T-helper 17 cell (primary cell): ENCODE data around the gene MSI2. TPM values are rescaled to one million over a fixed set of nuclear protein-coding genes. Genes with fewer than 3 reads are reported as not detected.

Experiments used
- ATAC-seq: fragments of 150-1000 bp; cut with Tn5 transposase; 2 replicates; pipeline ENCODE4 v1.10.0; 2021; ENCODE audit warnings: mild to moderate bottlenecking, moderate library complexity
- DNase-seq, 3 donors: peaks; one replicate each; pipeline versions ENCODE4 v3.0.0 to v3.0.0-alpha.2; 2020 to 2021
- H3K9me3 ChIP-seq: one replicate; pipeline ENCODE4 v1.7.0; 2013; ENCODE audit warnings: low read length, mild to moderate bottlenecking; ENCODE audit not compliant: control insufficient read depth, poor library complexity, severe bottlenecking
- H3K27ac Mint-ChIP-seq: one replicate; pipeline ENCODE4 v1.8.0; 2022; ENCODE audit warnings: mild to moderate bottlenecking, moderate library complexity, mixed read lengths
- H3K27me3 Mint-ChIP-seq: one replicate; pipeline ENCODE4 v1.8.0; 2022; ENCODE audit warnings: mixed read lengths
- H3K36me3 Mint-ChIP-seq: one replicate; pipeline ENCODE4 v1.8.0; 2022; ENCODE audit warnings: low read depth, mixed read lengths
- H3K4me1 Mint-ChIP-seq: one replicate; pipeline ENCODE4 v1.8.0; 2022; ENCODE audit warnings: mild to moderate bottlenecking, mixed read lengths
- H3K4me3 Mint-ChIP-seq: one replicate; pipeline ENCODE4 v1.8.0; 2022; ENCODE audit warnings: mild to moderate bottlenecking, moderate library complexity, mixed read lengths
- total RNA-seq, 4 donors: library from RNA in 2 of 4; stranded (reverse) in 2 of 4; gene quantifications; one replicate each; pipeline ENCODE4 v1.2.3 and lab custom pipeline; 2022 to 2026

Gene MSI2
- total RNA-seq, 2 donors from 2014 or later, result 148 to 151 TPM

GRCh38 chr17:57513569-57513968 is 257.2 kb downstream of the MSI2 start:
- ATAC-seq (no peak), DNase-seq (no peak)
- no peaks in the 10 kb centered on the region for H3K36me3 Mint-ChIP-seq
- no peak overlapping the region for H3K4me3 Mint-ChIP-seq
- peaks cover 27% of the 10 kb centered on the region for H3K4me1 Mint-ChIP-seq
- no peaks in the 10 kb centered on the region for H3K9me3 ChIP-seq
- H3K27ac Mint-ChIP-seq, result no peak overlapping the region
- H3K27me3 Mint-ChIP-seq, result no peaks in the 10 kb centered on the region

DNA sequence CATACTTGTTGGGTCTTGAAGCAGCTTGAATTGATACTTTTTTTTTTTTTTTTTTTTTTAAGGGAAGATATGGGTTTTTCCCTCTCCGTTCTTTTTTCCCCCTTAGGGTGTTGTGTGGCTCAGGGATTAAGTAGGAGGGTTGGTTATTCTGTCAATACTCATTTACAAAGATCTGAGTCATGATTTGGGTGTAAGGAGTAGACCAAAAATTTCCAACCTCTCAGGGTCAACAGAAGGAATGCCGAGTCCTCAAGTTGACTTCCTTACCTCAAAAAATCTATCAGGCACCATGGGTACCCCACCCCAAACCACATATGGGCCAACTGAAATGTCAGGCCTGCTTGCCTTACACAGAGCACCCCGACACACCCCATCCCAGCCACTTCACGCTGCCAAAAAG is 258.3 kb downstream of the MSI2 start:
- Mint-ChIP-seq H3K4me1 (peaks cover 24% of the 10 kb centered on the region), H3K27ac (no peak overlapping the region), H3K36me3 (no peaks in the 10 kb centered on the region), H3K4me3 (no peak overlapping the region), H3K27me3 (no peaks in the 10 kb centered on the region)
- H3K9me3 ChIP-seq, result no peaks in the 10 kb centered on the region
- DNase-seq (no peak), ATAC-seq (no peak)

DNA sequence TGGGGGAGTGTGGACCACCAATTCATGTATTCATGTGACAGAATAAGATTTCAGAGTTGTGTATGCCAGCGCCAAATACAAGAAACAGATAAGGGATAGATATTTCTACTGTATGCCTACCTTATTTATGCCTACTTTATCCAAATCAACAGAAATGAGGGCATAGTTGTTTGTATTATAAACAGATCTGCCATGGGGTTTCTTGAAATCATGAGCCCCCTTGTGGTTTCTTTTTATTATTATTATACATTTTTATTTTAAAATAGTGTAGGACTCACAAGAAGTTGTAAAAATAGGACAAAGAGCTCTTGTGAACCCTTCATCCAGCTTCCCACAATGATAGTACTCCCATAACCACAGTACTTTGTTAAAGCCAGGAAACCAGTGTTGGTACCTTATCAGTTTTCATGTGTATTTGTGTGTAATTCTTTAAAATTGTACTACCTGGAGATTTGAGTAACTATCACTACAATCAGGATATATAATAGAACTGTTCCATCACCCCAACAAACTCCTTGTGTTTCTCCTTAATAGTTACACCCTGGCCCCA is 259.4 kb downstream of the MSI2 start:
- Mint-ChIP-seq H3K27me3 (no peaks in the 10 kb centered on the region), H3K27ac (no peak overlapping the region)
- ATAC-seq, result no peak

DNA sequence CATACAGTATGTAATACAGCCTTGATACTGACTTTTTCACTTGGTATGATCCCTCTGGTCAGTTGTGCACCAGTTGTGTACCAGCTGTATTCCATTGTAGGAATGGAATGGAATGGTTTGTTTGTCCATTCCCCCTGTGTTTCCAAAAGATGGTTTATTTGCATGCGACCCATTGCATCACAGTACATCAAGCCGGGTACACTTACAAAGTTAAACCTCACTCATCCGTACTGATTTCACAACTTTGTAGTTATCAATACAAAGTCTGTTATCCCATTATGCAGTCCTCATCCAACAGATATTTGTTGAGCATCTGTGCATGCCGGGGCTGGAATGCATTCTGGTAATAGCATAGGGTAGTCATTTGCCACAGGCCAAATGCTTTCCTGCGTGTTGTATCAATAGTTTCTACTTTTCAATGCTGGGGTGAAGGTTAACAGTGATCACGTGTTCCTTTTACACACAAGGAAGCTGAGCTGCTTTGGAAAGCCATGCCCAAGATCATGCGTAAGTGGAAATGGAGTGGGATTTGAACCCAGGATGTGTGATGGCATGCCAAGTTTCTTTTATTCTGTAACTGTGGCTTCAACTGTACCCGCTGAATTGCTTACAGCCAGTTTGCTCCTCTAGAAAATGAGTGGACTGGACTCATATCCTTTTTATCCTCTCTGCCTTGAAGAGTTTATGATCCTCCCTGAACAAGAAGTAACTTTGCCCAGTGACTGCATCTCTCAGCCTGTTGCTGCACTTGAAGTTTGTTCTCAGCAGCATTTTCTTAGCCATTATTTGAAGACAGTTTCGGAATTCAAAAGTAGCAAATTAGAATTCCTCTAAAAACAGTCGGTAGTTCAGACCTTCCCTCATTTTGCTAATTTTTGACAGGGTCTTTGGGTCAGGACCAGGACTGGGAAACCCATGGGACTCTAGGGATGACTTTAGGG is 260.2 kb downstream of the MSI2 start:
- no peaks in the 10 kb centered on the region for H3K9me3 ChIP-seq
- ATAC-seq (no peak), DNase-seq (no peak)
- Mint-ChIP-seq H3K4me3 (no peak overlapping the region), H3K4me1 (peaks cover 17% of the 10 kb centered on the region), H3K27me3 (no peaks in the 10 kb centered on the region), H3K36me3 (no peaks in the 10 kb centered on the region), H3K27ac (no peak overlapping the region)

More for the DNA sequence above, 259.4 kb downstream of the MSI2 start:
- Mint-ChIP-seq H3K4me1 (peaks cover 21% of the 10 kb centered on the region), H3K4me3 (no peak overlapping the region), H3K36me3 (no peaks in the 10 kb centered on the region)
- no peaks in the 10 kb centered on the region for H3K9me3 ChIP-seq
- no peak for DNase-seq

GRCh38 chr17:57517273-57517631 is 260.9 kb downstream of the MSI2 start:
- ATAC-seq, result no peak

DNA sequence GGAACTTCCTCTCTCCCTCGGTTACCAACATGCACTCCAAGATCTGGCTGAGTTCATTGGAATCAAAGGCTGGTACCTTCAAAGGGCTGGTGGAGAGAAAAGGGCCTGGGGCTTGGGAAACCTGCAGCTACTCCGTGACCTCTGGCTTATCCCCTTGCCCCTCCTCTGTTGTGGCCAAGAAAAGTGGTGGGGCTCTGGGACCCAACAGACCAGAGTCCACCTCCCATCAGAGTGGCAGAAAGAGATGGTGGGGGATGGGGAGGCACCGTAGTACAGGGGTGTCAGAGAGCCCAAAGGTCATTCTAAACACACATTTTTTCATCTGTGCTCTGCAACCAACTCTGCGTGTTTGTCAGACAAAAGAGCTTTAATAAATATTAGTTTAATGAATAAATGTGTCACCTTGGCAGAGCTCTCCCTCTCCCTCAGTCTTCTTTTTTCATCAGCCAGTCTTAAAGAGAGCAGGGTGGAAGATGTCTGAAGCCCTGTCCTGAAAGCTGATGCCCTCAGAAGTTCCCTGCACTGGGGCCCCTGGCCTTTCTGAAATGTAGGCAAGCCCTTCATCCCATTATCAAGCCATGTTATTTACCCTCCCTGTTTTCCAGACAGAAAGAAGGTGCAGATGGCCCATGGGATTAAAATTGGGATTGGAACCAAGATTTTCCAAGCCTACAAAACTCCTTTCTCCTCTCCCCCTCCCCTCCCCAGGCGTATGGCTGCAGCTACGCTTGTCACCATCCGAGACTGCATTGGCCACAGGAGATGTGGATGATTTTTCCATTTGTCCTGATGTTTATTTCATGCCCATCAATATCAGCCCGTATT is 261.5 kb downstream of the MSI2 start:
- no peaks in the 10 kb centered on the region for H3K9me3 ChIP-seq
- H3K27me3 Mint-ChIP-seq, result no peaks in the 10 kb centered on the region
- no peak overlapping the region for H3K27ac Mint-ChIP-seq
- DNase-seq, result no peak
- H3K4me3 Mint-ChIP-seq, result no peak overlapping the region
- ATAC-seq, result no peak
- peaks cover 16% of the 10 kb centered on the region for H3K4me1 Mint-ChIP-seq
- no peaks in the 10 kb centered on the region for H3K36me3 Mint-ChIP-seq

More at GRCh38 chr17:57517273-57517631, 260.9 kb downstream of the MSI2 start:
- no peak for DNase-seq
- H3K27me3 Mint-ChIP-seq, result no peaks in the 10 kb centered on the region
- H3K4me1 Mint-ChIP-seq, result peaks cover 17% of the 10 kb centered on the region
- no peaks in the 10 kb centered on the region for H3K36me3 Mint-ChIP-seq
- no peak overlapping the region for H3K4me3 Mint-ChIP-seq
- H3K27ac Mint-ChIP-seq, result no peak overlapping the region
- H3K9me3 ChIP-seq, result no peaks in the 10 kb centered on the region

DNA sequence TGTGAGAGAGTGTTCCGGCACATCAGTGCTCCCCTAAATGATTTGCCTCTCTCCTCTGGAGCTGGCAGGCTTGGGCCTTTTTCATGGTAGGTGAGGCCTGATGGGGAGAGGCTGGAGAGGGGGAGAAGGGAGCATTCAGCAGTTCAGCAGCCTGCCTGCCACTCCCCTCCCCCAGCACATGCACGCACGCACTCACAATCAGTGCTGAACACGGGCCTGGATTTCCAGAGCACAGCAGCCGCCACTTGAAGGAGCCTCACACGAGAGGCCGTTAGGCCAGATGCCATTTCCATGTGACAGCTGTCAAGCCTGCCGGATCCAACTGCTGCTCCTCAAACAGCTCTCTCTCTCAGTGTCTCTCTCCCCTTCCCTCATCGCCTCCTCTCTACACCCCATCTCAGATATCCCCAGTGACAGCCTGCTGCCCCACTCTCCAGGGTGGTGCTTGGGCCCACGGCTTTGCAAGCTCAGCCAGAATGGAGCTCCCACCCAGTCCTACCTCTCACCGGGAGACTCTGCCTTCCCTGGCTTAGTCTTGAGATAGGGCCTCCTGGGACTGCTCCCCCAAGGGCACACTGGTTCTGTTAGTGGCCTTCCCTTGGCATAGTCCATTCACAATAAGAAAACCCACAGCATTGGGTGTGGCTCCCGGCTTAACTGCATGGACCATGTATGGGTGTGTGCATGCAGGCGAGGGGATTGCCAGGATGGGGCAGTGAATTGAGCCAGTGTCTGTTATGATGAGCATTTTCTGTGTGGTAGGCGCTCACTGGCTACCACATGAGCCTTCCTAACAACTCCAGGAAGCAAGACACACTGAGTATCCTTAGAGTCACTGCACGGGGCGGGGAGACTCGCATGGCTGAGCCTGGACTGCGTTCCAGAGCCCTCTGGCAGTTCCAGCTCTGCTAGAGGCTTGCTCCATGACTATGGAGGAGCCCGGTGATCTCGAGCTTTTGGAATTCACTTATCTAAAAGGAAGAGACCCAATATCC is 262.6 kb downstream of the MSI2 start:
- Mint-ChIP-seq H3K36me3 (no peaks in the 10 kb centered on the region), H3K27ac (no peak overlapping the region), H3K4me3 (no peak overlapping the region), H3K27me3 (no peaks in the 10 kb centered on the region), H3K4me1 (peaks cover 19% of the 10 kb centered on the region)
- H3K9me3 ChIP-seq, result no peaks in the 10 kb centered on the region
- ATAC-seq, result no peak
- DNase-seq, result no peak

- no peak overlapping the region for H3K27ac Mint-ChIP-seq
- H3K4me1 Mint-ChIP-seq, result peaks cover 22% of the 10 kb centered on the region
These were observed 263.5 kb downstream of the MSI2 start for GRCh38 chr17:57519800-57520199.

DNA sequence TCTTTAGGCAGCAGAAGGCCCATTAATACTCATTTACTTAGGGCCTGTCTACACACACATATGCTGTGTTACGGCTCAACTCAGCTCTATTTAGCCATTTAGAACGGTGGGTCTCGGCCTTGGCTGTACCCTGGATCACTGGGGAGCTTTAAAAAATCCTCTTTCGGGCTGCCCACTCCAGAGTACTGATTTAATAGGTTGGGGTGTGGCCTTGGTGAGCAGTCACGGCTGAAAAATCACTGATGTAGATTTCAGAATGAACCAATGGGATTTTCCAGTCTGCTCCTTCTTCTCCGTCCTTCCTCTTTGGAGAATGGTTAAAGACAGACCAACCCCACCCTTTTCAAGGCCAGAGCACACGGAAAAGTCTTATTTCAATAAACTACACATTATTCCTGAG is 265.3 kb downstream of the MSI2 start:
- ATAC-seq (no peak), DNase-seq (no peak)
- H3K4me1 Mint-ChIP-seq, result peaks cover 22% of the 10 kb centered on the region
- H3K9me3 ChIP-seq, result no peaks in the 10 kb centered on the region
- no peak overlapping the region for H3K4me3 Mint-ChIP-seq
- H3K27me3 Mint-ChIP-seq, result no peaks in the 10 kb centered on the region
- H3K36me3 Mint-ChIP-seq, result no peaks in the 10 kb centered on the region
- no peak overlapping the region for H3K27ac Mint-ChIP-seq

More at GRCh38 chr17:57519800-57520199, 263.5 kb downstream of the MSI2 start:
- Mint-ChIP-seq H3K36me3 (no peaks in the 10 kb centered on the region), H3K27me3 (no peaks in the 10 kb centered on the region), H3K4me3 (no peak overlapping the region)
- no peaks in the 10 kb centered on the region for H3K9me3 ChIP-seq
- DNase-seq (no peak), ATAC-seq (no peak)

DNA sequence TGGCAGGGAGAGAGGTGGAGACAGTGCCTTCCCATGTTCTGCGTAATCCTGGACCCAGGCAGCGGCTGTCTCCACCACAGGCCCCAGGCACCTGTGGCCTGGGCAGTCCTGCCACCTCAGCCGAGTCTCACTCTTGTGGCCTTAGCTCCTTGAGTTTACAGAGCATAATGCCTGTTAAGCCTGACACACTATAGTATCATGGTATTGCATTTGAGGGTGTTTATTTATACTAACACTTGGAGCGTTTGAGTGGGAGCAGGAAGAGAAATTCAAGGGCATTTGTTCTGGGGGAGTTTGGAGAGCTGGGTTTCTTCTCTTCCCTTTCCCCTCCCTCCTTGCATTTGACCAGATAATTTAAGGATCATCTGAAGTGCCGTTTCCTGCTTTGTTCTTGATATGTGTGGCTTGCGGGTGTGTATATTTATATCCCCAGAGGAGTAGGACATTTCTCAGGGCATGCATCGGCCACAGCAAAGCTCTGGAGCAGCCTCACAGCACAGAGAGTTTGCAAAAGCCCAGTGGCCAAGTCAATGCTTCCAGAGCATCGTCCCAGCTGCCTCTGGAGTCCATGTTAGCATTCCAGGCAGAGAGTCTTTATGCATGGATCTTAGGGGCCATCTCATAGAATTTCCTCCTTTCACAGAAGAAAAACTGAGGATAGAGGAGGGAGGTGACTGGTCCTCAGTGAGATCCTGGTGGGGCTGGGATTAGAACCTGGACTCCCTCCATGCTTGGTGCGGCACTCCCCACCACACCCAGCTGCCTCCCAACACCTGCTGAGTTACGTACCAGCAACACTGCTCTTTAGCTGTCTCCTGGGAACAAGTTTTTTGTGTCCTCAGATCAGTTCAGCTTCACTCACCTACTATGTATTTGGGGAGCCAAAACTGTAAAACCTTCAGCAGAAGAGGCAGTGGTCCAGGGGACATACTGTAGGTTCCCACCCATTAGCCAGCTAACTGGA is 266.0 kb downstream of the MSI2 start:
- Mint-ChIP-seq H3K27ac (no peak overlapping the region), H3K27me3 (no peaks in the 10 kb centered on the region), H3K4me3 (no peak overlapping the region), H3K4me1 (peaks cover 17% of the 10 kb centered on the region), H3K36me3 (no peaks in the 10 kb centered on the region)
- ATAC-seq (no peak), DNase-seq (no peak)
- H3K9me3 ChIP-seq, result no peaks in the 10 kb centered on the region

GRCh38 chr17:57523926-57524632 is 267.8 kb downstream of the MSI2 start:
- no peaks in the 10 kb centered on the region for H3K9me3 ChIP-seq
- ATAC-seq (no peak), DNase-seq (no peak)

More at GRCh38 chr17:57523926-57524632, 267.8 kb downstream of the MSI2 start:
- no peaks in the 10 kb centered on the region for H3K27me3 Mint-ChIP-seq
- H3K36me3 Mint-ChIP-seq, result no peaks in the 10 kb centered on the region
- peaks cover 15% of the 10 kb centered on the region for H3K4me1 Mint-ChIP-seq
- H3K27ac Mint-ChIP-seq, result peak overlapping the region; percentile 81
- H3K4me3 Mint-ChIP-seq, result no peak overlapping the region
